Measurements from ENCODE around the gene HAAO.

The HAAO gene

GRCh38 chr2:42768706-42769256, 23.6 kb downstream of the HAAO start:
- DNase-seq, result no peak

- DNase-seq, result no peak
Measured at GRCh38 chr2:42767899-42768705, 24.3 kb downstream of the HAAO start.

GRCh38 chr2:42767080-42767898, 25.1 kb downstream of the HAAO start:
- DNase-seq, result no peak

GRCh38 chr2:42765686-42766085, 26.7 kb downstream of the HAAO start:
- DNase-seq, result no peak

- DNase-seq, result no peak
Measured at GRCh38 chr2:42764901-42765300, 27.5 kb downstream of the HAAO start.

- DNase-seq, result peak in 1 of 56 donors; percentile 20
Measured at GRCh38 chr2:42764096-42764495, 28.3 kb downstream of the HAAO start, which contains the start of gene OXER1. Gene OXER1, minus strand, starts transcription at chr2:42764135. Its CDS starts 73 bp downstream, at chr2:42764062.

GRCh38 chr2:42762823-42763804, 29.3 kb downstream of the HAAO start:
- no peak for DNase-seq

- no peak for DNase-seq
Measured at GRCh38 chr2:42762155-42762554, 30.2 kb downstream of the HAAO start.

- DNase-seq, result no peak
Measured at GRCh38 chr2:42761554-42761953, 30.8 kb downstream of the HAAO start.

GRCh38 chr2:42758751-42759150, 33.6 kb downstream of the HAAO start:
- no peak for DNase-seq

GRCh38 chr2:42757981-42758740, 34.2 kb downstream of the HAAO start:
- DNase-seq, result no peak

- no peak for DNase-seq
Measured at GRCh38 chr2:42756966-42757513, 35.3 kb downstream of the HAAO start.

- DNase-seq, result no peak
Measured at GRCh38 chr2:42756150-42756775, 36.1 kb downstream of the HAAO start.

GRCh38 chr2:42755191-42755880, 37.0 kb downstream of the HAAO start:
- DNase-seq, result peak in 1 of 56 donors; percentile 15

- DNase-seq, result peak in 4 of 56 donors; percentile 14 to 55 (median 29)
Measured at GRCh38 chr2:42754776-42755140, 37.6 kb downstream of the HAAO start.

GRCh38 chr2:42754021-42754775, 38.2 kb downstream of the HAAO start:
- DNase-seq, result peak in 29 of 56 donors; percentile 20 to 66 (median 45)
